Naive thymus-derived CD4-positive, alpha-beta T cell (primary cell): ENCODE results near the gene PAX5. TPM values are rescaled to one million over a fixed set of nuclear protein-coding genes. Genes with fewer than 3 reads are reported as not detected.

ENCODE experiments used
- ATAC-seq: fragments of 150-1000 bp; cut with Tn5 transposase; 2 replicates; pipeline ENCODE4 v1.10.0; 2021; ENCODE audit warnings: mild to moderate bottlenecking, moderate library complexity
- CTCF ChIA-PET: fragments of 350-600 bp; sonication (Branson Sonifier 250); formaldehyde crosslinking; loops from one replicate; lab custom pipeline; 2021; ENCODE audit warnings: antibody characterized with exemption; lab: Charles Lee
- POLR2A ChIA-PET: fragments of 350-600 bp; sonication (Branson Sonifier 250); formaldehyde crosslinking; loops from one replicate; lab custom pipeline; 2021; ENCODE audit warnings: antibody characterized with exemption, inconsistent platforms; lab: Charles Lee
- DNase-seq, 9 donors: peaks; one replicate each; pipeline versions ENCODE4 v3.0.0 to v3.0.0-alpha.2; 2020 to 2022; ENCODE audit warnings: mixed read lengths in 1 of 9
- H3K27ac ChIP-seq: one replicate; pipeline ENCODE4 v1.7.0; 2013; ENCODE audit warnings: mild to moderate bottlenecking, low read depth, low read length, moderate library complexity
- H3K27me3 ChIP-seq, 2 donors: one replicate each; pipeline ENCODE4 v1.7.0; 2013; ENCODE audit warnings: low read length in 2 of 2, mild to moderate bottlenecking in 2 of 2, moderate library complexity in 2 of 2; ENCODE audit not compliant: control insufficient read depth in 2 of 2, insufficient read depth in 2 of 2
- H3K36me3 ChIP-seq, 3 experiments: 1 replicate in 2 of 3; 2 replicates in 1 of 3; pipeline ENCODE4 v1.7.0; 2013; ENCODE audit warnings: low read length in 3 of 3, mild to moderate bottlenecking in 3 of 3, moderate library complexity in 1 of 3; ENCODE audit not compliant: insufficient read depth in 3 of 3, control insufficient read depth in 2 of 3
- H3K4me1 ChIP-seq, 2 donors: one replicate each; pipeline ENCODE4 v1.7.0; 2013; ENCODE audit warnings: low read length in 2 of 2, mild to moderate bottlenecking in 2 of 2, moderate library complexity in 1 of 2; ENCODE audit not compliant: control insufficient read depth in 2 of 2, insufficient read depth in 2 of 2
- H3K4me3 ChIP-seq: 2 replicates; pipeline ENCODE4 v1.7.0; 2013; ENCODE audit warnings: mild to moderate bottlenecking, low read length
- H3K9me3 ChIP-seq, 3 experiments: 1 replicate in 2 of 3; 2 replicates in 1 of 3; pipeline ENCODE4 v1.7.0; 2013; ENCODE audit warnings: low read length in 3 of 3; ENCODE audit not compliant: control insufficient read depth in 2 of 3
- H3K27ac Mint-ChIP-seq, 9 donors: one replicate each; pipeline ENCODE4 v1.8.0; 2020 to 2022; ENCODE audit warnings: mixed read lengths in 9 of 9, mild to moderate bottlenecking in 8 of 9, moderate library complexity in 5 of 9, inconsistent platforms in 2 of 9
- H3K27me3 Mint-ChIP-seq, 5 donors: one replicate each; pipeline ENCODE4 v1.8.0; 2021 to 2022; ENCODE audit warnings: mixed read lengths in 5 of 5, mild to moderate bottlenecking in 1 of 5
- H3K36me3 Mint-ChIP-seq, 5 donors: one replicate each; pipeline ENCODE4 v1.8.0; 2020 to 2022; ENCODE audit warnings: mixed read lengths in 5 of 5, mild to moderate bottlenecking in 3 of 5, inconsistent platforms in 1 of 5
- H3K4me1 Mint-ChIP-seq, 7 donors: one replicate each; pipeline ENCODE4 v1.8.0; 2020 to 2022; ENCODE audit warnings: mixed read lengths in 7 of 7, mild to moderate bottlenecking in 3 of 7, inconsistent platforms in 1 of 7
- H3K4me3 Mint-ChIP-seq, 10 donors: one replicate each; pipeline ENCODE4 v1.8.0; 2020 to 2022; ENCODE audit warnings: mild to moderate bottlenecking in 10 of 10, mixed read lengths in 10 of 10, moderate library complexity in 6 of 10, inconsistent platforms in 2 of 10
- H3K9me3 Mint-ChIP-seq, 11 donors: one replicate each; pipeline ENCODE4 v1.8.0; 2020 to 2022; ENCODE audit warnings: mixed read lengths in 11 of 11, mild to moderate bottlenecking in 4 of 11, inconsistent platforms in 1 of 11, moderate library complexity in 1 of 11
- intact Hi-C, 2 donors: fragments of 100-400 bp; cut with micrococcal nuclease; formaldehyde crosslinking; loops; one replicate each; pipeline ENCODE4 v1.15.1; 2023
- polyA plus RNA-seq, 2 donors: library from polyadenylated mRNA; unstranded; fragments of 300-500 nt; fragmentation: Illumina TruSeq; gene quantifications; one replicate each; pipeline ENCODE4 v1.2.3, GENCODE V29; 2021
- total RNA-seq, 6 experiments: library from RNA in 5 of 6; stranded (reverse) in 5 of 6; gene quantifications; 1 replicate in 5 of 6; 2 replicates in 1 of 6; pipeline ENCODE4 v1.2.3 and lab custom pipeline; 2021 to 2026

PAX5 gene
- total and polyA plus RNA-seq, 7 experiments from 2014 or later, result 0.10 to 8.0 (median 0.38) TPM; not detected in 1

GRCh38 chr9:36949466-36949865 lies 84.6 kb downstream of the PAX5 start:
- Mint-ChIP-seq H3K4me1 (no peaks in the 10 kb centered on the region), H3K4me3 (no peak overlapping the region), H3K27me3 (peaks cover 13 to 35% (median 25%) of the 10 kb centered on the region in 5 donors), H3K27ac (no peak overlapping the region), H3K9me3 (peaks cover 0 to 12% (median 2%) of the 10 kb centered on the region in 11 donors), H3K36me3 (peaks cover 0 to 4% (median 0%) of the 10 kb centered on the region in 5 donors)
- H3K4me1 ChIP-seq, result no peaks in the 10 kb centered on the region
- H3K4me3 ChIP-seq, result no peak overlapping the region
- ChIA-PET POLR2A (no interaction called here), CTCF (no interaction called here)
- no peaks in the 10 kb centered on the region for H3K9me3 ChIP-seq
- ATAC-seq, result no peak
- H3K27ac ChIP-seq, result no peak overlapping the region
- no peak for DNase-seq
- H3K27me3 ChIP-seq, result no peaks in the 10 kb centered on the region
- intact Hi-C loops, result no loop called here
- no peaks in the 10 kb centered on the region for H3K36me3 ChIP-seq

GRCh38 chr9:36948051-36948450 lies 86.0 kb downstream of the PAX5 start:
- CTCF ChIA-PET, result no interaction called here

GRCh38 chr9:36946653-36947052 lies 87.4 kb downstream of the PAX5 start:
- Histone ChIP-seq H3K4me1 (no peaks in the 10 kb centered on the region), H3K27ac (no peak overlapping the region), H3K27me3 (no peaks in the 10 kb centered on the region), H3K36me3 (no peaks in the 10 kb centered on the region), H3K9me3 (no peaks in the 10 kb centered on the region), H3K4me3 (no peak overlapping the region)
- CTCF ChIA-PET, result interaction anchor here (0.6 kb wide), 1 partner anchor 350 kb away, joined by 3 read pairs; no protein-coding TSS in a partner anchor
- POLR2A ChIA-PET, result no interaction called here
- Mint-ChIP-seq H3K36me3 (no peaks in the 10 kb centered on the region), H3K27ac (no peak overlapping the region), H3K27me3 (peaks cover 6 to 12% (median 9%) of the 10 kb centered on the region in 5 donors), H3K9me3 (no peaks in the 10 kb centered on the region), H3K4me3 (no peak overlapping the region), H3K4me1 (no peaks in the 10 kb centered on the region)
- ATAC-seq (no peak), DNase-seq (no peak)
- intact Hi-C loops, result no loop called here

More at GRCh38 chr9:36948051-36948450, 86.0 kb downstream of the PAX5 start:
- ATAC-seq (no peak), DNase-seq (no peak)
- H3K9me3 Mint-ChIP-seq, result no peaks in the 10 kb centered on the region
- no peaks in the 10 kb centered on the region for H3K4me1 Mint-ChIP-seq
- POLR2A ChIA-PET, result no interaction called here
- Histone ChIP-seq H3K27me3 (no peaks in the 10 kb centered on the region), H3K36me3 (no peaks in the 10 kb centered on the region), H3K4me1 (no peaks in the 10 kb centered on the region), H3K27ac (no peak overlapping the region), H3K9me3 (no peaks in the 10 kb centered on the region), H3K4me3 (no peak overlapping the region)
- H3K27me3 Mint-ChIP-seq, result peaks cover 6 to 23% (median 15%) of the 10 kb centered on the region in 5 donors
- no peak overlapping the region for H3K4me3 Mint-ChIP-seq
- no peaks in the 10 kb centered on the region for H3K36me3 Mint-ChIP-seq
- H3K27ac Mint-ChIP-seq, result no peak overlapping the region
- intact Hi-C loops, result no loop called here

- ChIA-PET POLR2A (no interaction called here), CTCF (interaction anchor here (0.6 kb wide), 1 partner anchor 351 kb away, joined by 3 read pairs; no protein-coding TSS in a partner anchor)
- intact Hi-C loops, result no loop called here
- no peaks in the 10 kb centered on the region for H3K9me3 Mint-ChIP-seq
- no peaks in the 10 kb centered on the region for H3K36me3 Mint-ChIP-seq
- DNase-seq (no peak), ATAC-seq (no peak)
- H3K4me1 ChIP-seq, result no peaks in the 10 kb centered on the region
- H3K27me3 ChIP-seq, result no peaks in the 10 kb centered on the region
- H3K4me3 ChIP-seq, result no peak overlapping the region
- H3K36me3 ChIP-seq, result no peaks in the 10 kb centered on the region
- H3K9me3 ChIP-seq, result no peaks in the 10 kb centered on the region
- peaks cover 6 to 11% (median 9%) of the 10 kb centered on the region in 5 donors for H3K27me3 Mint-ChIP-seq
- no peak overlapping the region for H3K4me3 Mint-ChIP-seq
- H3K4me1 Mint-ChIP-seq, result no peaks in the 10 kb centered on the region
- no peak overlapping the region for H3K27ac ChIP-seq
- no peak overlapping the region for H3K27ac Mint-ChIP-seq
Measured at GRCh38 chr9:36945999-36946398, 88.1 kb downstream of the PAX5 start.

GRCh38 chr9:36942891-36943290 lies 91.2 kb downstream of the PAX5 start:
- no peak overlapping the region for H3K4me3 ChIP-seq
- no peaks in the 10 kb centered on the region for H3K9me3 ChIP-seq
- intact Hi-C loops, result no loop called here
- H3K4me3 Mint-ChIP-seq, result no peak overlapping the region
- DNase-seq, result peak in 1 of 9 donors; percentile 4
- H3K27ac ChIP-seq, result no peak overlapping the region
- H3K27me3 ChIP-seq, result no peaks in the 10 kb centered on the region
- no peaks in the 10 kb centered on the region for H3K4me1 ChIP-seq
- H3K4me1 Mint-ChIP-seq, result no peaks in the 10 kb centered on the region
- H3K27ac Mint-ChIP-seq, result no peak overlapping the region
- POLR2A ChIA-PET, result no interaction called here
- H3K36me3 ChIP-seq, result no peaks in the 10 kb centered on the region
- H3K36me3 Mint-ChIP-seq, result no peaks in the 10 kb centered on the region
- CTCF ChIA-PET, result no interaction called here
- no peak for ATAC-seq
- H3K27me3 Mint-ChIP-seq, result peaks cover 5 to 14% (median 6%) of the 10 kb centered on the region in 5 donors
- no peaks in the 10 kb centered on the region for H3K9me3 Mint-ChIP-seq

- no peaks in the 10 kb centered on the region for H3K4me1 Mint-ChIP-seq
- H3K9me3 Mint-ChIP-seq, result peaks cover 0 to 3% (median 0%) of the 10 kb centered on the region in 11 donors
- ChIA-PET CTCF (no interaction called here), POLR2A (no interaction called here)
- H3K4me3 ChIP-seq, result no peak overlapping the region
- H3K4me1 ChIP-seq, result no peaks in the 10 kb centered on the region
- H3K27me3 ChIP-seq, result no peaks in the 10 kb centered on the region
- H3K36me3 Mint-ChIP-seq, result no peaks in the 10 kb centered on the region
- intact Hi-C loops, result no loop called here
- DNase-seq (peak in 1 of 9 donors; percentile 8), ATAC-seq (no peak)
- H3K4me3 Mint-ChIP-seq, result no peak overlapping the region
- H3K27ac ChIP-seq, result no peak overlapping the region
- no peak overlapping the region for H3K27ac Mint-ChIP-seq
- no peaks in the 10 kb centered on the region for H3K36me3 ChIP-seq
- peaks cover 5 to 13% (median 6%) of the 10 kb centered on the region in 5 donors for H3K27me3 Mint-ChIP-seq
- no peaks in the 10 kb centered on the region for H3K9me3 ChIP-seq
Measured at GRCh38 chr9:36941441-36941840, 92.6 kb downstream of the PAX5 start.

- intact Hi-C loops, result no loop called here
- POLR2A ChIA-PET, result no interaction called here
Measured at GRCh38 chr9:36940881-36941280, 93.2 kb downstream of the PAX5 start.

More at GRCh38 chr9:36940881-36941280, 93.2 kb downstream of the PAX5 start:
- no peak for DNase-seq
- Mint-ChIP-seq H3K4me3 (no peak overlapping the region), H3K36me3 (no peaks in the 10 kb centered on the region), H3K9me3 (peaks cover 0 to 3% (median 0%) of the 10 kb centered on the region in 11 donors), H3K27ac (no peak overlapping the region), H3K4me1 (no peaks in the 10 kb centered on the region), H3K27me3 (peaks cover 5 to 13% (median 6%) of the 10 kb centered on the region in 5 donors)
- CTCF ChIA-PET, result no interaction called here
- H3K4me1 ChIP-seq, result no peaks in the 10 kb centered on the region
- H3K27me3 ChIP-seq, result no peaks in the 10 kb centered on the region
- no peaks in the 10 kb centered on the region for H3K9me3 ChIP-seq
- no peak overlapping the region for H3K27ac ChIP-seq
- no peaks in the 10 kb centered on the region for H3K36me3 ChIP-seq
- ATAC-seq, result no peak
- H3K4me3 ChIP-seq, result no peak overlapping the region
